Measurements from ENCODE around the gene KIRREL3.

GRCh38 chr11:126637795-126638175, 362.8 kb downstream of the KIRREL3 start:
- TF ChIP-seq POLR2A (IDR thresholded peaks at IDR 0.05) = no peak
- no peak for TF ChIP-seq CTCF (IDR thresholded peaks at IDR 0.05)

Data from testis (tissue), 2 donors.